GM10266 (cell line): ENCODE measurements around the gene SCFD1.
"Not testable (repeated sequence)": the region's sequence is repeated elsewhere in the genome, so short reads cannot be mapped to it uniquely, and the experiment has no call there.

Experiments used
- DNase-seq: peaks from one replicate; pipeline ENCODE4 v3.0.0; 2012; ENCODE audit errors: extremely low spot score
- CTCF ChIP-seq: IDR thresholded peaks from 2 replicates; pipeline ENCODE4 v1.5.1; 2012; ENCODE audit warnings: mild to moderate bottlenecking, low read depth; ENCODE audit not compliant: control insufficient read depth, insufficient read depth; ENCODE audit errors: missing control alignments

SCFD1 gene

GRCh38 chr14:30614155-30614554 lies 8.0 kb upstream of the SCFD1 start:
- DNase-seq = no peak
- TF ChIP-seq CTCF = no peak

- no peak for TF ChIP-seq CTCF
- peak; percentile 48 for DNase-seq
Measured at GRCh38 chr14:30620178-30620577, 1.9 kb upstream of the SCFD1 start.

- DNase-seq = no peak
- no peak for TF ChIP-seq CTCF
Measured at GRCh38 chr14:30621354-30621939, 672 bp upstream of the SCFD1 start.

- DNase-seq = no peak
- TF ChIP-seq CTCF = no peak
Measured at GRCh38 chr14:30623412-30624131, 1.5 kb downstream of the SCFD1 start.

GRCh38 chr14:30624132-30624423 lies 2.0 kb downstream of the SCFD1 start:
- no peak for TF ChIP-seq CTCF

GRCh38 chr14:30625533-30625932 lies 3.4 kb downstream of the SCFD1 start:
- no peak for TF ChIP-seq CTCF

More at GRCh38 chr14:30624132-30624423, 2.0 kb downstream of the SCFD1 start:
- DNase-seq = no peak

GRCh38 chr14:30629432-30629831 lies 7.3 kb downstream of the SCFD1 start:
- DNase-seq = not testable (repeated sequence)

More at GRCh38 chr14:30625533-30625932, 3.4 kb downstream of the SCFD1 start:
- DNase-seq = no peak
